ENCODE measurements around the gene LGALS7. TPM values are rescaled to one million over a fixed set of nuclear protein-coding genes. Genes with fewer than 3 reads are reported as not detected.

LGALS7 gene
- total RNA-seq, 2 experiments from 2014 or later, result not detected

DNA sequence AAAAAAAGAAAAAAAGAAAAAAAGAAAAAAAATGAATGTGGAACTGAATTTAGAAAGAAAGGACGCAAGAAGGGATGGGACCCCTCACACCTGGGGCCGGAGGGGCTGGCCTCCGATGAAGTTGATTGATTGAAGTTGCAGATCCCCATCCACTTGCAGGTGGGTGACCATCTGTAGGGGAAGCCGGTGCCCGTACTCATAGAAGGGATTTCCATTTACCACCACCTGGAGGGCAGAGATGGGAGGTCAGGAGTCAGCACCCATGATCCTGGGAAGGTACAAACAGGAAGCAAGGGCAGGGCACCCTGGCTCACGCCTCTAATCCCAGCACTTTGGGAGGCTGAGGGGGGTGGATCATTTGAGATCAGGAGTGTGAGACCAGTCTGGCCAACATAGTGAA is 33.1 kb upstream of the LGALS7 start:
- Histone ChIP-seq H3K4me1 (ENCODE audit: insufficient read depth, low read length) (peaks cover 7% of the 10 kb centered on the region), H3K27me3 (ENCODE audit: control insufficient read depth in 1 of 2, insufficient read depth in 2 of 2, low read length in 2 of 2) (no peaks in the 10 kb centered on the region), H3K9me3 (ENCODE audit: control insufficient read depth in 1 of 2, insufficient read depth in 1 of 2, low read length in 2 of 2) (no peaks in the 10 kb centered on the region), H3K4me3 (ENCODE audit: low read length) (no peak overlapping the region), H3K27ac (ENCODE audit: low read depth in 1 of 2, low read length in 2 of 2) (no peak overlapping the region), H3K36me3 (ENCODE audit: insufficient read depth, low read length) (peaks cover 4% of the 10 kb centered on the region)
- no peak overlapping the region for H3K4me3 Mint-ChIP-seq
- ChIA-PET CTCF (no interaction called here), POLR2A (no interaction called here)
- H3K27ac Mint-ChIP-seq, result no peak overlapping the region
- peaks cover 10% of the 10 kb centered on the region for H3K36me3 Mint-ChIP-seq (ENCODE audit: low read depth)
- H3K27me3 Mint-ChIP-seq, result no peaks in the 10 kb centered on the region
- TF ChIP-seq, protein P1, sequence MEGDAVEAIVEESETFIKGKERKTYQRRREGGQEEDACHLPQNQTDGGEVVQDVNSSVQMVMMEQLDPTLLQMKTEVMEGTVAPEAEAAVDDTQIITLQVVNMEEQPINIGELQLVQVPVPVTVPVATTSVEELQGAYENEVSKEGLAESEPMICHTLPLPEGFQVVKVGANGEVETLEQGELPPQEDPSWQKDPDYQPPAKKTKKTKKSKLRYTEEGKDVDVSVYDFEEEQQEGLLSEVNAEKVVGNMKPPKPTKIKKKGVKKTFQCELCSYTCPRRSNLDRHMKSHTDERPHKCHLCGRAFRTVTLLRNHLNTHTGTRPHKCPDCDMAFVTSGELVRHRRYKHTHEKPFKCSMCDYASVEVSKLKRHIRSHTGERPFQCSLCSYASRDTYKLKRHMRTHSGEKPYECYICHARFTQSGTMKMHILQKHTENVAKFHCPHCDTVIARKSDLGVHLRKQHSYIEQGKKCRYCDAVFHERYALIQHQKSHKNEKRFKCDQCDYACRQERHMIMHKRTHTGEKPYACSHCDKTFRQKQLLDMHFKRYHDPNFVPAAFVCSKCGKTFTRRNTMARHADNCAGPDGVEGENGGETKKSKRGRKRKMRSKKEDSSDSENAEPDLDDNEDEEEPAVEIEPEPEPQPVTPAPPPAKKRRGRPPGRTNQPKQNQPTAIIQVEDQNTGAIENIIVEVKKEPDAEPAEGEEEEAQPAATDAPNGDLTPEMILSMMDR (IDR thresholded peaks at IDR 0.05), result no peak
- H3K4me1 Mint-ChIP-seq (ENCODE audit: low read depth), result peaks cover 7% of the 10 kb centered on the region
- no peak for ATAC-seq (ENCODE audit: poor library complexity)
- no peak for DNase-seq
- H3K9me3 Mint-ChIP-seq, result no peaks in the 10 kb centered on the region
- intact Hi-C loops (cut with DNase I, micrococcal nuclease), result no loop called here

DNA sequence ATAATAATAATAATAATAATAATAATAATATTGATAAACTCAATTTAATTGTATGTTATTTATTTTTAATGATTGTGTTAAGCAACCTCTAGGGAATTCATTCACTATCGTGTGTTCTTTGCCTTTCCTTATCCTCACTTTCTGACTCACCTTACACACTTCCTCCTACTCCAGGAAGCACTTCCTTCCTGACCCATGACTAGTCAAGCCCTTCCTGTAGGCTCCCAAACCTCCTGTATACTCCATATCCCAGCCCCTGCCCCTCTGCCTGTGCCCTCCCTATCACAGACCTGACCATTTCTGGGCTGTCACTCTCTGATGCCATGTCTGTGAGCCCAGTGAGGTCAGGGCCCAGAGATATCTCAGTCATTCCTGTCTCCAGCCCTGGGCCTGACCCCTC is 31.9 kb upstream of the LGALS7 start:
- Histone ChIP-seq H3K4me1 (ENCODE audit: insufficient read depth, low read length) (peaks cover 7% of the 10 kb centered on the region), H3K9me3 (ENCODE audit: control insufficient read depth in 1 of 2, insufficient read depth in 1 of 2, low read length in 2 of 2) (no peaks in the 10 kb centered on the region), H3K27me3 (ENCODE audit: control insufficient read depth in 1 of 2, insufficient read depth in 2 of 2, low read length in 2 of 2) (no peaks in the 10 kb centered on the region), H3K4me3 (ENCODE audit: low read length) (no peak overlapping the region), H3K36me3 (ENCODE audit: insufficient read depth, low read length) (peaks cover 4% of the 10 kb centered on the region), H3K27ac (ENCODE audit: low read depth in 1 of 2, low read length in 2 of 2) (no peak overlapping the region)
- no peak overlapping the region for H3K27ac Mint-ChIP-seq
- peaks cover 10% of the 10 kb centered on the region for H3K36me3 Mint-ChIP-seq (ENCODE audit: low read depth)
- H3K4me3 Mint-ChIP-seq, result no peak overlapping the region
- CTCF ChIA-PET, result no interaction called here
- TF ChIP-seq, protein P1 (IDR thresholded peaks at IDR 0.05), result no peak
- POLR2A ChIA-PET, result no interaction called here
- ATAC-seq (ENCODE audit: poor library complexity) (no peak), DNase-seq (no peak)
- no peaks in the 10 kb centered on the region for H3K9me3 Mint-ChIP-seq
- peaks cover 7% of the 10 kb centered on the region for H3K4me1 Mint-ChIP-seq (ENCODE audit: low read depth)
- H3K27me3 Mint-ChIP-seq, result no peaks in the 10 kb centered on the region
- intact Hi-C loops (cut with DNase I, micrococcal nuclease), result no loop called here

DNA sequence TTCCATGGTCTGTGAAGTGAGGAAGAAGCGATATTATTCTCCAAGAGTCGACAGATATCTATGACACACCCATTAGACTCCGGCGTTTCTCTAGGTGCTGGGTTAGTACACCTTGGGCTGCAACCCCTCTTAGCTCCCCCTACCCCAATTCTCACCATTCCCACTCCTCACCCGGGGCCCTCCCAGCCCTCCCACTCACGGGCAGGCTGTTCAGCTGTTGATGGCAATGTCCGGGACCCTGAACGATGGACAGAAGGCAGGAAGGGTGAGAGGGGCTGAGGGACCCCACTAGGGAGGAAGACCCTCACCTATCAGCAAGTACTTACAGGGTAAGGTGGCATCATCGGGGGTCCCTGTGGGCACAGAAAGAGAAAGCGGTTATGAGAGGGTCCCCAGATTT is 30.2 kb upstream of the LGALS7 start:
- H3K27me3 Mint-ChIP-seq, result no peaks in the 10 kb centered on the region
- no peaks in the 10 kb centered on the region for H3K9me3 ChIP-seq (ENCODE audit: control insufficient read depth in 1 of 2, insufficient read depth in 1 of 2, low read length in 2 of 2)
- ATAC-seq (ENCODE audit: poor library complexity) (no peak), DNase-seq (no peak)
- no peak overlapping the region for H3K4me3 ChIP-seq (ENCODE audit: low read length)
- TF ChIP-seq, protein P1 (IDR thresholded peaks at IDR 0.05), result no peak
- no peak overlapping the region for H3K4me3 Mint-ChIP-seq
- POLR2A ChIA-PET, result no interaction called here
- no peaks in the 10 kb centered on the region for H3K9me3 Mint-ChIP-seq
- H3K36me3 ChIP-seq (ENCODE audit: insufficient read depth, low read length), result peaks cover 4% of the 10 kb centered on the region
- CTCF ChIA-PET, result interaction anchor here (0.7 kb wide), 1 partner anchor 21 kb away, joined by 3 read pairs; no protein-coding TSS in a partner anchor
- peaks cover 7% of the 10 kb centered on the region for H3K4me1 ChIP-seq (ENCODE audit: insufficient read depth, low read length)
- intact Hi-C loops (cut with DNase I, micrococcal nuclease), result no loop called here
- no peaks in the 10 kb centered on the region for H3K27me3 ChIP-seq (ENCODE audit: control insufficient read depth in 1 of 2, insufficient read depth in 2 of 2, low read length in 2 of 2)
- H3K4me1 Mint-ChIP-seq (ENCODE audit: low read depth), result peaks cover 7% of the 10 kb centered on the region
- H3K36me3 Mint-ChIP-seq (ENCODE audit: low read depth), result peaks cover 10% of the 10 kb centered on the region
- no peak overlapping the region for H3K27ac ChIP-seq (ENCODE audit: low read depth in 1 of 2, low read length in 2 of 2)
- H3K27ac Mint-ChIP-seq, result no peak overlapping the region

Data from CD4-positive, alpha-beta T cell (primary cell).